GM21529 (cell line): ENCODE results near the gene TARP.
"Not testable (repeated sequence)": the region's sequence is repeated elsewhere in the genome, so short reads cannot be mapped to it uniquely, and the experiment has no call there.

ENCODE experiments used
- ATAC-seq: cut with Tn5 transposase; IDR thresholded peaks from one replicate; pipeline ENCODE4 v1.9.1; 2021; ENCODE audit not compliant: unreplicated experiment

The TARP gene

GRCh38 chr7:38263274-38263673, 10.2 kb downstream of the TARP start:
- not testable (repeated sequence) for ATAC-seq

GRCh38 chr7:38262545-38262944, 10.9 kb downstream of the TARP start:
- no peak for ATAC-seq

GRCh38 chr7:38262026-38262425, 11.4 kb downstream of the TARP start:
- ATAC-seq = not testable (repeated sequence)

GRCh38 chr7:38261601-38262000, 11.8 kb downstream of the TARP start:
- not testable (repeated sequence) for ATAC-seq

- ATAC-seq = not testable (repeated sequence)
These were observed 14.3 kb downstream of the TARP start for GRCh38 chr7:38259157-38259556.

GRCh38 chr7:38257350-38257677, 16.1 kb downstream of the TARP start:
- no peak for ATAC-seq

- ATAC-seq = peak; percentile 97
These were observed 23.6 kb downstream of the TARP start for GRCh38 chr7:38249849-38250248.

GRCh38 chr7:38248069-38248567, 25.3 kb downstream of the TARP start:
- ATAC-seq = no peak

- no peak for ATAC-seq
These were observed 27.9 kb downstream of the TARP start for GRCh38 chr7:38245409-38245977.

GRCh38 chr7:38244516-38244915, 28.9 kb downstream of the TARP start:
- no peak for ATAC-seq

- not testable (repeated sequence) for ATAC-seq
These were observed 30.1 kb downstream of the TARP start for GRCh38 chr7:38243345-38243744.

GRCh38 chr7:38242814-38243213, 30.6 kb downstream of the TARP start:
- no peak for ATAC-seq

- no peak for ATAC-seq
These were observed 32.4 kb downstream of the TARP start for GRCh38 chr7:38241071-38241470.

- not testable (repeated sequence) for ATAC-seq
These were observed 34.3 kb downstream of the TARP start for GRCh38 chr7:38239129-38239528.

GRCh38 chr7:38235606-38236005, 37.8 kb downstream of the TARP start:
- no peak for ATAC-seq

- ATAC-seq = not testable (repeated sequence)
These were observed 38.7 kb downstream of the TARP start for GRCh38 chr7:38234759-38235158.

- ATAC-seq = peak; percentile 76
These were observed 40.7 kb downstream of the TARP start for GRCh38 chr7:38232502-38233366.

- no peak for ATAC-seq
These were observed 43.4 kb downstream of the TARP start for GRCh38 chr7:38229884-38230642.

- ATAC-seq = no peak
These were observed 44.0 kb downstream of the TARP start for GRCh38 chr7:38229386-38229785.

- ATAC-seq = no peak
These were observed 49.0 kb downstream of the TARP start for GRCh38 chr7:38224392-38224791.

GRCh38 chr7:38223306-38223705, 50.1 kb downstream of the TARP start:
- ATAC-seq = no peak
